A673 (cell line): ENCODE measurements around the gene STK17A. TPM values are rescaled to one million over a fixed set of nuclear protein-coding genes. Genes with fewer than 3 reads are reported as not detected.

Source experiments
- BruUV-seq: library from RNA; stranded (reverse); fragments of 400-500 nt; replicated peaks from 2 replicates; lab custom pipeline; 2021; lab: Mats Ljungman, UMichigan
- CTCF ChIA-PET: fragments of 300-600 bp; sonication (Branson Sonifier 250); formaldehyde crosslinking; loops from one replicate; lab custom pipeline; 2022; ENCODE audit warnings: antibody characterized with exemption; lab: Charles Lee
- POLR2A ChIA-PET: fragments of 300-600 bp; sonication (Branson Sonifier 250); formaldehyde crosslinking; loops from one replicate; lab custom pipeline; 2022; ENCODE audit warnings: antibody characterized with exemption; ENCODE audit not compliant: low non-redundant PET; lab: Charles Lee
- DNase-seq: peaks from one replicate; pipeline ENCODE4 v3.0.0-alpha.2; 2015; ENCODE audit warnings: low spot score
- H3K27ac ChIP-seq: fragments of 200-600 bp; sonication (generic); 2 replicates; pipeline ENCODE4 v1.5.1; 2016; ENCODE audit warnings: mixed run types, low read depth, mild to moderate bottlenecking, mixed read lengths, antibody characterized with exemption, low read length; ENCODE audit not compliant: poor library complexity, severe bottlenecking
- H3K27me3 ChIP-seq: fragments of 200-600 bp; sonication (generic); replicated peaks from 2 replicates; pipeline ENCODE4 v1.6.1; 2017; ENCODE audit warnings: mixed run types, low read depth, mild to moderate bottlenecking, mixed read lengths, antibody characterized with exemption, low read length; ENCODE audit not compliant: insufficient read depth, poor library complexity
- H3K36me3 ChIP-seq: fragments of 200-600 bp; sonication (generic); 2 replicates; pipeline ENCODE4 v1.6.1; 2016; ENCODE audit warnings: mixed run types, mild to moderate bottlenecking, mixed read lengths, antibody characterized with exemption, low read length; ENCODE audit not compliant: insufficient read depth, poor library complexity, severe bottlenecking
- H3K4me1 ChIP-seq: fragments of 200-600 bp; sonication (generic); 2 replicates; pipeline ENCODE4 v1.6.1; 2017; ENCODE audit warnings: mixed run types, mild to moderate bottlenecking, mixed read lengths, antibody characterized with exemption, low read length; ENCODE audit not compliant: insufficient read depth, poor library complexity, severe bottlenecking
- H3K4me3 ChIP-seq: fragments of 200-600 bp; sonication (generic); 2 replicates; pipeline ENCODE4 v1.5.1; 2016; ENCODE audit warnings: low read depth, mixed run types, mild to moderate bottlenecking, mixed read lengths, low read length; ENCODE audit not compliant: poor library complexity, severe bottlenecking
- H3K9me3 ChIP-seq: fragments of 200-600 bp; sonication (generic); 2 replicates; pipeline ENCODE4 v1.6.1; 2016; ENCODE audit warnings: mixed run types, low read depth, mild to moderate bottlenecking, mixed read lengths, antibody characterized with exemption, low read length; ENCODE audit not compliant: poor library complexity, severe bottlenecking
- CTCF ChIP-seq: fragments of 300-800, 200-600 bp; sonication (generic); conservative IDR thresholded peaks from 2 replicates; pipeline ENCODE4 v1.5.1; 2017; ENCODE audit warnings: low read depth, mild to moderate bottlenecking, antibody characterized with exemption, low read length, moderate library complexity, mixed read lengths
- EZH2 ChIP-seq: fragments of 200-600 bp; sonication (generic); IDR thresholded peaks from 2 replicates; pipeline ENCODE4 v1.6.1; 2017; ENCODE audit warnings: borderline replicate concordance, low read depth, mild to moderate bottlenecking, mixed read lengths, antibody characterized with exemption, low read length; ENCODE audit not compliant: poor library complexity, severe bottlenecking
- intact Hi-C: fragments of 100-400 bp; cut with micrococcal nuclease; formaldehyde crosslinking; loops from one replicate; pipeline ENCODE4 v1.10.0; 2022; ENCODE audit not compliant: unreplicated experiment
- total RNA-seq: library from RNA; stranded (reverse); gene quantifications from 2 replicates; pipeline ENCODE4 v1.2.3, GENCODE V29; 2021

The STK17A gene
- total RNA-seq, 1 experiment from 2014 or later: 27.3 TPM

- H3K27ac ChIP-seq: no peak overlapping the region
- ChIA-PET POLR2A (no interaction called here), CTCF (no interaction called here)
- BruUV-seq: no TSS peak
- no peak overlapping the region for H3K4me3 ChIP-seq
- no peak for DNase-seq
- peaks cover 5% of the 10 kb centered on the region for H3K27me3 ChIP-seq
- no peaks in the 10 kb centered on the region for H3K36me3 ChIP-seq
- no peak for TF ChIP-seq CTCF
- no peak for TF ChIP-seq EZH2
- intact Hi-C loops: no loop called here
- peaks cover 39% of the 10 kb centered on the region for H3K4me1 ChIP-seq
- no peaks in the 10 kb centered on the region for H3K9me3 ChIP-seq
Measured at GRCh38 chr7:43586251-43586900, 3.5 kb downstream of the STK17A start.

- DNase-seq: no peak
- no peak overlapping the region for H3K4me3 ChIP-seq
- CTCF ChIA-PET: no interaction called here
- intact Hi-C loops: no loop called here
- no peaks in the 10 kb centered on the region for H3K27me3 ChIP-seq
- POLR2A ChIA-PET: no interaction called here
- H3K9me3 ChIP-seq: no peaks in the 10 kb centered on the region
- BruUV-seq: no TSS peak
- H3K36me3 ChIP-seq: no peaks in the 10 kb centered on the region
- H3K4me1 ChIP-seq: peaks cover 34% of the 10 kb centered on the region
- no peak for TF ChIP-seq EZH2
- H3K27ac ChIP-seq: no peak overlapping the region
Measured at GRCh38 chr7:43588477-43589132, 5.7 kb downstream of the STK17A start.

- ChIA-PET POLR2A (no interaction called here), CTCF (no interaction called here)
- intact Hi-C loops: no loop called here
- Histone ChIP-seq H3K27ac (no peak overlapping the region), H3K27me3 (no peaks in the 10 kb centered on the region), H3K4me3 (no peak overlapping the region), H3K4me1 (peaks cover 34% of the 10 kb centered on the region), H3K36me3 (no peaks in the 10 kb centered on the region), H3K9me3 (no peaks in the 10 kb centered on the region)
- TF ChIP-seq CTCF: no peak
- TF ChIP-seq EZH2: no peak
- DNase-seq: no peak
- no TSS peak for BruUV-seq
Measured at GRCh38 chr7:43589133-43589478, 6.2 kb downstream of the STK17A start.

- Histone ChIP-seq H3K9me3 (no peaks in the 10 kb centered on the region), H3K4me3 (no peak overlapping the region), H3K27ac (no peak overlapping the region), H3K27me3 (no peaks in the 10 kb centered on the region), H3K4me1 (peaks cover 34% of the 10 kb centered on the region), H3K36me3 (no peaks in the 10 kb centered on the region)
- BruUV-seq: no TSS peak
- TF ChIP-seq CTCF (no peak), EZH2 (no peak)
- POLR2A ChIA-PET: no interaction called here
- DNase-seq: no peak
- intact Hi-C loops: no loop called here
- CTCF ChIA-PET: no interaction called here
Measured at GRCh38 chr7:43589728-43590127, 6.8 kb downstream of the STK17A start.
